NCI-H2081 treated with DMSO at 0.1 percent for 48 hours (cell line): ENCODE measurements around the gene RGSL1.

Experiments used
- DNase-seq: peaks from one replicate; lab custom pipeline; 2025; lab: John Stamatoyannopoulos, UW

Gene RGSL1

DNA sequence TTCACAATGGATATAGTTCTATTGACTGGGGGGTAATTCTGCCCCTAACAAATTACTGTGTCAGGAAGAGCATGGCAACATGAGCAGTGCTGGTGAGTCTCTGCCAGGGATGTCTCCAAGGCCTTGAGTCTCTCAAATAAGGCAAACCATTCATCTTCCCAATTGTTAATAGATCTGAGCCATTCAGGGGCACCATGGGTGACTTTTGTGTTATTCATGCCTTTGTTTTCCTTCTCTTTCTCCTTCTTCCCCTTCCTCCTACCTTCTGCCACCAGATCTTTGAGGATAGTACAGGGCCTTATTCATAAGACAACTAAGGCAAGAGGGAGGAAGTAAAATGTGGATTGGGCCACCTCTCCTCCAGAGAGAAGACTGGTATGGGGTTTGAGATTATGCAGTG, at the start of gene RGSL1:
TSS of gene RGSL1 (plus strand) at position 60 of the 400 bp plus-strand sequence. CDS start at position 80, 20 bp downstream.
- no peak for DNase-seq

DNA sequence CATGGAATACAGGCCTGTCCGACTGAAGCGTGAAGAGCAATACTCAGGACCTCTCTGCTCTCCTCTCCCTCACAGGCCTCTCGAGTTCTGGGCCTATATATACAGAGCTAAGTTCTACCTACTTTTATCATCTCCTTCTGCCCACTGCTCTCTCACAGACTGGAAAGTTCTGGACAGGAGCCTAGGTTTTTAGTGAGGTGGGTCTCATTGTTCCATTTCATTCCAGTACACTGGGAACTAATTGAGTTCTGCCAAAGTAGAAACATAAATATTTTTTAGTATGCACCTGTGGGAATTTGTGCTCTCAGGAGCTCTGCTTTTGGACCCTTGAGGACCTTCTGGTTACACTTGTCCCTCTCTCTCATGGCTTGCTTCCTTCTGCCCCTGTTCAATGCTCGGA, 49.4 kb upstream of the RGSL1 start, which contains the start of gene TEDDM1:
TSS of gene TEDDM1 (minus strand) at position 101 of the 400 bp plus-strand sequence. CDS start 182 bp downstream, outside the sequence.
- DNase-seq, result no peak

DNA sequence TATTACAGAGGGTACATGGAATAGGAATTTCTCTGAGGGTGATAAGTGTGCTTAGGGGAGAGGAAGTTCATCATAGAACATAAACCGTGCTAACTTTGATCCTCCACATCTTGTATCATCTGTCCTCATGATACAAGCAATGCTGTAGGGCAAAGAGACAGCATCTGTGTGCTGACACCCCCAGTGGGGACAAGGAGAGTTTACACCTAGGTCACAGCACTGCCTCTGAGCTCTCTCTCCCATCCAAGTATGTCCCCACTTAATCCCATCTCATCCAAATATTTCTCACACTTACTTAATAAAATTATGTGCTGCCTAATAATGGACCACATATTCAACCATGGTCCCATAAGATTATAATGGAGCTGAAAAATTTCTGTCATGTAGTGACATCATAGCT, 45.2 kb upstream of the RGSL1 start:
- DNase-seq, result no peak

DNA sequence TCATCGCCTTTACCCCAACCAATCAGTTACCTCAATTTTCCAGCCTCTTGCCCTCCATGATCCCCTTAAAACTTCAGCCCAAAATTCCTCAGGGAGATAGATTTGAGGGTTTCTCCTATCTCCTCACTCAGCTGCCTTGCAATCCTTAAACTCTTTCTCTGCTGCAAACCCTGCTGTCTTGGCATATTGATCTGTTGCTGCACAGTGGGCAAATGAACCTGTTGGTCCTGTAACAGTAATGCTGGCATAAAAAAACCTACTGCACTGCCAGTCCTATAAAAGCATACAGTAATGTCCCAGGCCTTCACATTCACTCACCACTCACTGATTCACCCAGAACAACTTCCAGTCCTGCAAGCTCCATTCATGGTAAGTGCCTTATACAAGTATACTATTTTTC, 44.4 kb upstream of the RGSL1 start:
- no peak for DNase-seq

DNA sequence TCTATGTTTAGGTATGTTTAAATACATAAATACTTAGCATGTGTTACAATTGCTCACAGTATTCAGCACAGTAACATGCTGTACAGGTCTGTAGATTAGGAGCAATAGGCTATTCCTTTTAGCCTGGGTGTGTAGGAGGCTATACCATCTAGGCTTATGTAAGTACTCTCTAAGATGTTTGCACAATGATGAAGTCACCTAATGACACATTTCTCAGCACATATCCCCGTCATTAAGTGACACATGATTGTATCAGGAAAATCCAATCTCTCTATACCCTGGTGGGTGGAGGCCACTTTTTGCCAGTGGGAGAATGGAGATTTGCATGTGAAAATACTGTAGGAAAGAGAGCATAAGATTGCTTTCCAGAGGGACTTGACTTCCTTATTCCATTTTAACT, 43.9 kb upstream of the RGSL1 start:
- no peak for DNase-seq

DNA sequence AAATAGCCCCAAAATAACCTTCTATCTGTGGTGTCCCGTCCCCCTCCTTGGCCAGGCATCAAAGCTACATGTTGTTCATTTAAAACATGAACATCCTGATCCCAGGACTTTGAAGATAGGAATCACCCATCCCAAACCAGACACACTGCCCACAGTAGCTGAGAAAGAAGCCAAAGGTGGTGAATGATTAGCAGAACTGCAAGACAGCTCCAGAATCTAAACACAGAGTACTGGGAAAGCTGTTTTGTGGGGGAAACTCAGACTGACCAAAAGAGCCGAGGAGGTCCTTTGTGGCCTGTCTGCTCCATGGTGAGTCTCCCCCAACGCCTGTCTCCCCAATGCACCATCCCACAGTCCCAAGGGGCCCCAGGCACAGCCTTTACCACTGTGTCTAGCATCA, 42.2 kb upstream of the RGSL1 start:
- DNase-seq, result no peak

DNA sequence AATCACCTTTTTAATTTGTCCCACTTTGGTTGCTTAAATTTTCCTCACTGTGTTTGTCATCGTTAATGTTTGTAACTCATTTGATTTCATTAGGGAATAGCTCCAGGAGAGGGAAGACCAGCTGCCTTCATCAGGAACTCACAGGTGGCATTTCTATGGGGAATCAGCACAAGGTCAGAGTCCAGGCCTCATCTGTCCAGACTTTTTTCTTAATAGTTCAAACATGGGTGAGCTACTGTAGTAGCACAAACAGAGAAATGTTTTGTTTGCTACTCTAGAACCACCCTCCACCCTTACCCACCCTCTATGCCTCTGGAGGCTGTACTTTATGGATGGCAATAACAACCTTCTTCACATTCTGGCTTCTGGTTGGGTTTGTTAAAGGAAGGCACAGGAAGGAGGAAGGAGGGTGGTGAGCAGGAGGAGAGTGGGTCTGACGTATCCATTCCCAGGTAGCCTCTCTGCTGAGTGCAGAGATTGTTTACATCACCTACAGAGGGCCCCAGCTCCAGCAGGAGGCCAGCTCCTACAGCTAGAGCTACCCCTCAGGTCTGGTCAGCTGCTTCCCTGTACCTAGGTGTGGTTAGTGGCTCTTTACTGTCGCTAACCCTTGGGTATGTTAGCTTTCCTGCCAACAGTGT, 41.4 kb upstream of the RGSL1 start:
- no peak for DNase-seq

DNA sequence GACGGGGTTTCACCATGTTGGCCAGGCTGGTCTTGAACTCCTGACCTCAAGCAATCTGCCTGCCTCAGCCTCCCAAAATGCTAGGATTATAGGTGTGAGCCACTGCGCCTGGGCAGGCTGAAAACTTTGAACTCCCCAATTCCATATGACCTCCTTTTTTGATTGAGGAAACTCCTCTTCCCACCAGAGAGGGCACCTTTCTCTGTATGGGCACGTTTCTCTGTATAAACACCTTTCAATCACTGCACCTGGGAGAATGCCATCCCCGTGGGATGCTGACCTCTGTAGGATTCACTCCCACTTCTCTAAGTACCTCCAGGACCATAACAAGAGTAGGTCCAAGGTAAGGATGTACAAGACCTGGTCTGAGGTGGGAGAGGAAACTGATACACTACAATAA, 39.8 kb upstream of the RGSL1 start:
- no peak for DNase-seq

DNA sequence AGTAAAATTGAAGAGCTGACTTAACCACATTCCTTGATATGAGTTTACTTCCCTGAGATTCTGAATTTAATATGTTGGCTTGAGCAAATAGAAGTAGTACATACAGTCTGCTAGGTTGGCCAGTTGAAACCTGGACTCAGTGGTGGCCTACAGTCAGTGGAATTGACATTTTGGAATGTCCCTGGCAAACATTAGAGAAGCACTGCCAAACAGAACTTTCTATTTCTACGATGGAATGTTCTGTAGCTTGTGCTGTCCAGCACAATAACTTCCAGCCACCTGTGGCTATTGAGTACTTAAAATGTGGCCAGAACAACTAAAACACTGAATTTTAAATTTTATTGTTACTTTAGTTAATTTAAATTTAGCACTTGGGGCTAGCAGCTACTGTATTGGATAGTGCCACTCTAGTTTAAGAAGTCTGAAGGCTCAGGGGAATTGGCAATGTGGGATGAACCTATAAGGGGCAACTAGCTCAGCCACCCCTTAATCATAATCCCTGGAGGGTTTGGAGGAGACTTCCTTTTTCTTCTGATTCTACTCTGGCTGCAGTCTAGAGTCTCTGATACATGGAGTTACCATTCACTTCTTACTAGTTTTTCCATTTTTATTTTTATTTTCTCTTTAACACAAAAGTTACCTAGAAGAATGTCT, 39.2 kb upstream of the RGSL1 start:
- DNase-seq, result no peak

DNA sequence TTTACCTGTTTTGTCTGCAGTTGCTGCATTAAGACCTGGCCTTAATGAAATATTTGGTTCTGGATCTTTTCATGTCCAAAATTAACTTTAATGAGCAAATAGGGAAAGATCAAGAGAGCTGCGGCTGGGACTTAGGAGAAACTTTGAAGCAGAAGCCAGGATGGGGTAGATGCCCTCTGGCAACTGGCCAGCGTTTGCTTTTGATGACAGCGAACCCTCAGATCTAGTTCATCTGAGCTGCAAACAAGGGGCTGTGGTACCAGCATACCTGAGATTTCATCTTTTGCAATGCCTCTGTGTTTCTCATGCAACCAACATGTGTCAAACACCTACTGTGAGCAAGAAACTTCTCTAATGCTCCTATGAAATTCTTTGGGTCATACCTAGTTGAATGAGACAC, 36.5 kb upstream of the RGSL1 start:
- DNase-seq, result no peak

DNA sequence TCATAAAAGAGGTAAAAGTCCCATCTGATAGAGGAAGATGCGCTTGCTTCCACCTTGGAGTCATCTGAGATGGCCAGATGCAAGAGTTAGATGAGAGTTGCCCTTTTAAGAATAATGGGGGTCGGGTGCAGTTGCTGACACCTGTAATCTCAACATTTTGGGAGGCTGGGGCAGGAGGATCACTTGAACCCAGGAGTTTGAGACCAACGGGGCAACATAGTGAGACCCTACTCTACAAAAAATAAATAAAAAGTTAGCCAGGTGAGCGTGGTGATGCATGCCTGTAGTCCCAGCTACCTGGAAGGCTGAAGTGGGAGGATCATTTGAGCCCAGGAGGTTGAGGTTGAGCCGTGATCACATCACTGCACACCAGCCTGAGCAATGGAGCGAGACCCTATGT, 36.0 kb upstream of the RGSL1 start:
- no peak for DNase-seq

DNA sequence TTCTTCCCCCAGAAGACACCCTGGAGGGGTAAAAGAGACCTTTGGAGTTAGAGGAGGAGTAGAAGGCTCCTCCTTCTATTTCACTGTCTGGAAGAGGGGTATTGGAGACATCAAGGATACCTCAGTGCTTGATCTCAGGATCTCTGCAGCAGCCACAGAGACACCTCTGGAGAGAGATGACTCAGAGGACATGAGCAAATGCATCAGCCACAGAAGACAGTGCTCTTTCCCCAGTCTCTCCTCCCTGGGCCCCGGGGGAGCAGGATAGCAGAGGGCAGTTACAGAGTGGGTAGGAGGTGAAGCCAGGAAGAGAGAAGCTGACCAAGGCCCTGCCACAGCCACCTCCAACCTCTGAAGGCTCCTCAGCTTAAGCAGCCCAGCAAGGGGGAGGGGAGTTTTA, 34.2 kb upstream of the RGSL1 start:
- no peak for DNase-seq

DNA sequence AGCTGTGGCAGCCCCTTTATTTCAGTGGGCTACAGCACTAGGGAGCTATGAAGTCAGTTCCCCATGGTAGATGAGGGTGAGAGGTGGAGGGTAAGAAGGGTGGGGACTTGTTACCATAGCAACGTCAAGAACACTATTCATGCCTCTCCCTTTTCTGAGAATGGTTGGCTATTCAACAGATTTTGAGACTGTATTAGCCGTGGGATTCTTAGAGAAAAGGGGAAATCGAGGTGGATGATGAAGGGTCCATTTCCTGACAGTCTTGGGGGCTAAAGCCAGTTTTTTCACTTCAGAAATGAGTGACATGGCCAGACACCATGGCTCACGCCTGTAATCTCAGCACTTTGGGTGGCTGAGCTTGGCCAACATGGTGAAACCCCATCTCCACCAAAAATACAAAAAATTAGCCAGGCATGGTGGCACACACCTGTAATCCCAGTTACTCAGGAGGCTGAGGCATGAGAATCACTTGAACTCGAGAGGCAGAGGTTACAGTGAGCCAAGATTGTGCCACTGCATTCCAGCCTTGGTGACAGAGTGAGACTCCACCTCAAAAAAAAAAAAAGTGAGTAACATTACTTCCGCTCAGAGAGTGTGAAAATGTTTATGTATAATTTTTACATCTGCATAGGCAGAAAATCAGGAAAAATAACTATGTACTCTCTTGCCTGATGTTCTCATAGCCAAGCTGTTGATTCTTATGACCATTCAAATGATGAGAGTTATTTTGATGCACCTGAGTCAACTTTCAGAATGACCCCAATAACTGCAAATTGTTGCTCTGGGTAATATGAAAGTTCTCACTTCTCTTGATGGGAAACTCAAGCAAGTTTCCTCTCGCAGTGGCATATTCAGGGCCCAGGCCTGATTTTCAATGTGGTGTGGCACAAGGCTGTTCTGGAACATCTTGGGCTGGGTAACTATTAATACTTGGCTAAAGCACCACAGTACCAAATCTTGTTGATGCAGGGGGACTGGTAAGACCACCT, 23.2 kb upstream of the RGSL1 start:
- no peak for DNase-seq

DNA sequence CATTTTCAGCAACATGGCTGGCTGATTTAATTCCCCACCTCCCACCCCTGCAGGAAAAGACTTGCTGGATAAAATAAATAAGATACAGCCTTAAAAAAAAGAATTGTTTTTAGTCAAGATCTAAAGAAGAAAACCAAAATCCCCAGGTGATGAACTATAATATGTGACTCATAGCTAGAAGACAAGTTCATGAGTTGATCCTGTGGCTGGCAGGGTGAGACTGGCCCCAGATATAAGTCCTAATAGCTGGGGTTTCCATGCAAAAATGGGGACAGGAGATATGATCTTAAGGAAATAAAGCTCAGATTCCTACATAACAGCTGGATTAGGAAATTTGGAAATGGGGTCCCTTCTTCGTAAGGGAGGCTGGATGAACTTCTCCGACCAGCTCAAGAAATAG, 21.9 kb upstream of the RGSL1 start:
- no peak for DNase-seq

DNA sequence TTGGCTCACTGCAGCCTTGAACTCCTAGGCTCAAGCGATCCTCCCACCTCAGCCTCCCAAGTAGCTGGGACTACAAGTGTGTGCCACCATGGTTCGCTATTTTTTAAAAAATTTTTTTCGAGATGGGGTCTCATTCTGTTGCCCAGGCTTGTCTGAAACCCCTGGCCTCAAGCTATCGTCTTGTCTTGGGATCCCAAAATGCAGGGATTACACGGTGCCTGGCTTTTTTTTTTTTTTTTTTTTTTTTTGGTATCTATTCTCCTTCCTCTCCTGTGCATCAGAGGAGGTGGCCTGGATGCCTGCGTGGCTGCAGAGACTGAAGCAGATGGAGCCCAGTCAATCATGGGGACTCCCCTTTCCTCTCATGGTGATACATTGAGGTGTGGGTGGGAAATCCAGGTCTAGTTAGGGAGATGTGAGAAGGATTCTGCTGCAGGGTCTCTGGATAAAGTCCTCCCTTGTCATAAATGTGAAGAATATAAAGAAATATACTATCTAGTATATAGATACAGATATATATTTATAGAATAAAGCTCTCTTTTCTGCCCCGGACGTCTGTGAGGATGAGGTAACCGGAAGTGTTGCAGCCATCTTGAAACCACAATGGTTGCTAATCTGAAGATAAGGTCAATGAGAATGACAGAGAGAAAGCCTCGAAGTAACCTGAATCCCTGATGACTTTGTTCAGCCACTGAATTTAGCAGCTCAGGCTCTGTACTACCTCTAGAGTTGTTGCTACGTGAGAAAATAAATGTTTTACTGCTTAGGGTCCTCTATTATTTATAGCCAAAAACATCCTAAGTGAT, 19.5 kb upstream of the RGSL1 start:
- no peak for DNase-seq

DNA sequence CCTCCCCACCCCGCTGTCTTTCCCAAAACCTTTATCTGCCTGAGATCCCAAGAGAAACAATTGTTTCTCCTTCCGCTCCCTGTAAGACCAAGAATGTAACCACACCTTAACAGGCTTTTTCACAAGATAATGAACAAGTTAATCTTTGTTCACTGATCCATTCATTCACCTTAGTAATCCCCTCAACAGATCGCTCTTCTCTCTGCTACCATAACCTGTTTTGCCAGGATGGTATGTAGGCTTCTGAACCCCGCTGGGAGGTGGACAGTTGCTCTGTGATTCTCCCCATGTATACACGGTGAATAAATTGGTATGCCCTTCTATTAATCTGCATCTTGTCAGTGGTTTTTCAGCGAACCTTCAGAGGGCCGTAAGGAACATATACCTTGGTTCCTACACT, 18.7 kb upstream of the RGSL1 start:
- DNase-seq, result no peak

DNA sequence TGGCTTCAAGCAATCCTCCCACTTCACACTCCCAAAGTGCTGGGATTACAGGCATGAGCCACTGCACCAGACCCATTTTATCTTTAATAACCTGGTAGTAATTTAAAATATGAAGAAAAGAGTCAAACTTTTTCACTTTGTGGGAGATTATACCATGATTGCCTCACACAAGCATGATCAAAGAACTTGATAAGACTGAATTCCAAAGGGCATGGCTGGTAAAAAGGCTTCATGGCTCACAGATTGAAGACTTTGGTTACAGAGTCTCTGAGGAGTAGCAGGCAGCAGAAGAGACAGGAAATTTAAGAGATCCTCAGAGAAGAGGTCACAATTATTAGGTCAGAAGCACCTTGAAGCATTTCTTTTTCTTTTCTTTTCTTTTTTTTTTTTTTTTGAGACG, 16.4 kb upstream of the RGSL1 start:
- no peak for DNase-seq

DNA sequence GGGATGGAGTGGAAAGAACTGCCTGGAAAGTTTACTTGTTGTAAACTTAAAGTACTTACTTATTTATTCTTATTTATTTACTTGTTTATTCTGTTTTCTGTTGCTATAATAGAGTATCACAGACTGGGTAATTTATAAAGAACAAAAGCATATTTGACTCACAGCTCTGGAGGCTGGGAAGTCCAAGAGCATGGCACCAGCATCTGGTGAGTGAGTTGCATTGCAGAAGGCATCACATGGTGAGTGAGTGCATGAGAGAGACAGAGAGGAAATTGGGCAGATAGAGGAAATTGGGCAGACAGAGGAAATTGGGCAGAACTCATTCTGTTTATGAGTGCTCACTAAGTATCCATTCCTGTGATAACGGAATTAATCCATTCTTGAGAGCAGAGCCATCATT, 11.6 kb upstream of the RGSL1 start:
- no peak for DNase-seq

DNA sequence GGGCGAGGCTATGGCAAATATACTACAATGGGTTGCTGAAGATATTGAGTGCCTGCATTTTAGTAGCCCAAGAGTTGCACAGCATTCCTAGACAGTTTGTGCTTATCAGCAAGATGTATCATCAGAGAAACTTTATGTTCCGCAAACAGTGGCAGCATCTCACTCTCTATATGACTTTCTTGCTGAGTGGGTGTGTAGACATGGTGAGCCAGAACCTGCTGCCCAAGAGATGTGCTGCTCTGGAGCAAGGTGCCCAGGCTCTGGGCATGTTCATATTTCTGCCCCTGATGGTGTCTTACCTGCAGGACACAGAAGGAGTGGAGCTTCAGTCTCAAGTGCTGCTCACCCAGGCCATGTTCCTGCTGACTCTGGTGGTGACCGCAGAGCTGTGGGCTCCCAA, 8.2 kb upstream of the RGSL1 start:
- DNase-seq, result no peak

DNA sequence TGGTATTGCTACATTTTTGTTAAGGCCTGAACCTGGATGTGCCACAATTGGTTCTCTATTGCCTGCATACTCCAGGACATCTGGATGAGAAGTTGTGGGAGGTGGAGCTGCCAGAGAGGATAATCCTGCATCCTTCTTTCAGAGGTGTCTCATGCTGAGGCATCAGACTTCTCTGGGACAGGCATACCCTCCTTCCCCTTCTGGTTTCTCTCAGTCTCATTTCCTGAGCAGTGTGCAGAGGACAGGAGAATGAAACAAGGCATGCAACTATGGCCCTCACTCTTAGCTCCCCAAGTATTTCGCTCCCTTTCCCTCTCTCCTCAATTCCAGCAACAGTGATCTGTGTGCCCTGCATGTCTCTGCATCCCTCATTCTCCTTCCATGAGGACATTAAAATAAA, 7.6 kb upstream of the RGSL1 start:
- no peak for DNase-seq

DNA sequence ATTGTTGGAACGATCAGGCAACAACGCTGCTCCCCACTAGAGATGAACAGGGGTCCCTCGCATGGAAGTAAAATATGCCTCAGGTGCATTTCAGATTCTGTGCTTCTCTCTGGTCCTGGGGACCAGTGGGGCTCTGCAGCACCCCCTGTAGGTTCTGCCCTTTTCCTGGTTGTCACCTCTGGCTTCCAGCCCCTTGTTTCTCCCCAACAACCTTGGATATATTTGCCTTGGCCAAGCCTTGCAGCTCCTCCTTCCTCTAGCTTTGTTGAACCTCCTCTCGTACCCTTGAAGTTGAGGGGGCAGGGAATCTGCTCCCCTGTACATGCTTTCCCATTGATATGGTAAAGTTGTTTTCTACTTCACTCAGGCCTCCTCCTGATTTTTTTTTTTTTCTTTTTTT, 5.4 kb upstream of the RGSL1 start:
- no peak for DNase-seq
